Choroid plexus epithelial cell (primary cell): ENCODE measurements around the gene NRG2.

Experiments
- DNase-seq: peaks from one replicate; pipeline ENCODE4 v3.0.0-alpha.2; 2010; ENCODE audit warnings: low read depth
- H3K4me3 ChIP-seq: 2 replicates; pipeline ENCODE4 v1.5.1; 2011; ENCODE audit warnings: low read depth, mild to moderate bottlenecking, control low read depth, low read length, moderate library complexity
- CTCF ChIP-seq: conservative IDR thresholded peaks from 2 replicates; pipeline ENCODE4 v1.5.1; 2011; ENCODE audit warnings: low read depth, mild to moderate bottlenecking, control low read depth, inconsistent platforms, low read length, moderate library complexity

NRG2 gene

GRCh38 chr5:139798883-139799282 is 244.2 kb downstream of the NRG2 start:
- TF ChIP-seq CTCF: no peak
- DNase-seq: no peak
- no peak overlapping the region for H3K4me3 ChIP-seq

GRCh38 chr5:139797856-139798510 is 245.1 kb downstream of the NRG2 start:
- no peak overlapping the region for H3K4me3 ChIP-seq
- TF ChIP-seq CTCF: no peak
- no peak for DNase-seq

- no peak for DNase-seq
- TF ChIP-seq CTCF: no peak
- no peak overlapping the region for H3K4me3 ChIP-seq
Observed at GRCh38 chr5:139797335-139797734, 245.8 kb downstream of the NRG2 start.
